H1 (cell line): Measurements from ENCODE around the gene POLR2L. TPM values are rescaled to one million over a fixed set of nuclear protein-coding genes. Genes with fewer than 3 reads are reported as not detected.

ENCODE experiments used
- CTCF ChIA-PET: fragments of 300-600 bp; sonication (Branson Sonifier 250); formaldehyde crosslinking; loops from one replicate; lab custom pipeline; 2021; ENCODE audit not compliant: partially characterized antibody; lab: Charles Lee
- POLR2A ChIA-PET: fragments of 300-600 bp; sonication (Branson Sonifier 250); formaldehyde crosslinking; loops from one replicate; lab custom pipeline; 2021; ENCODE audit warnings: inconsistent platforms; ENCODE audit not compliant: partially characterized antibody; lab: Charles Lee
- DNase-seq, 2 experiments: peaks; one replicate each; pipeline versions ENCODE4 v3.0.0 to v3.0.0-alpha.2; 2010 to 2022; ENCODE audit warnings: low spot score in 2 of 2, low read depth in 1 of 2, mixed read lengths in 1 of 2
- FAIRE-seq: peaks from 2 replicates; lab custom pipeline; 2011; peaks lifted over from hg19 to GRCh38; lab: Jason Lieb, UNC
- H2AFZ ChIP-seq: 2 replicates; pipeline ENCODE4 v1.8.1; 2012; ENCODE audit warnings: low read length, inconsistent platforms
- H2AK5ac ChIP-seq: 2 replicates; pipeline ENCODE4 v1.6.1; 2013; ENCODE audit warnings: low read depth, low read length
- H2BK120ac ChIP-seq: replicated peaks from 2 replicates; pipeline ENCODE3; 2013; ENCODE audit warnings: low read depth, low read length, inconsistent platforms
- H2BK12ac ChIP-seq: 2 replicates; pipeline ENCODE4 v1.6.1; 2013; ENCODE audit warnings: low read depth, low read length
- H2BK15ac ChIP-seq: 2 replicates; pipeline ENCODE4 v1.6.1; 2013; ENCODE audit warnings: low read length
- H2BK20ac ChIP-seq: 2 replicates; pipeline ENCODE4 v1.6.1; 2013; ENCODE audit warnings: low read length
- H2BK5ac ChIP-seq: 2 replicates; pipeline ENCODE4 v1.6.1; 2013; ENCODE audit warnings: low read depth, low read length
- H3K14ac ChIP-seq: 2 replicates; pipeline ENCODE4 v1.6.1; 2013; ENCODE audit warnings: inconsistent platforms; ENCODE audit not compliant: insufficient read length
- H3K18ac ChIP-seq: 2 replicates; pipeline ENCODE4 v1.6.1; 2013; ENCODE audit warnings: low read length; ENCODE audit errors: extremely low read depth
- H3K23ac ChIP-seq: 2 replicates; pipeline ENCODE4 v1.6.1; 2013; ENCODE audit warnings: inconsistent platforms; ENCODE audit not compliant: insufficient read length
- H3K23me2 ChIP-seq: 2 replicates; pipeline ENCODE4 v1.6.1; 2013; ENCODE audit warnings: low read depth, low read length
- H3K27ac ChIP-seq: 2 replicates; pipeline ENCODE4 v1.6.1; 2011; ENCODE audit warnings: low read depth, low read length, inconsistent platforms
- H3K27me3 ChIP-seq, 4 experiments: replicated peaks in 1 of 4; 1 replicate in 1 of 4; 2 replicates in 3 of 4; pipeline versions ENCODE4 v1.6.1 to v1.8.1; 2011 to 2013; ENCODE audit warnings: low read length in 3 of 4, mild to moderate bottlenecking in 3 of 4, inconsistent platforms in 2 of 4, mixed read lengths in 2 of 4, moderate library complexity in 1 of 4; ENCODE audit not compliant: control insufficient read depth in 3 of 4, insufficient read depth in 3 of 4; ENCODE audit errors: extremely low read depth in 1 of 4
- H3K36me3 ChIP-seq, 4 experiments: 2 replicates each; pipeline versions ENCODE4 v1.6.1 to v1.8.1; 2011 to 2013; ENCODE audit warnings: mild to moderate bottlenecking in 4 of 4, low read length in 3 of 4, moderate library complexity in 2 of 4, control low read depth in 1 of 4, inconsistent platforms in 1 of 4; ENCODE audit not compliant: insufficient read depth in 4 of 4, control insufficient read depth in 2 of 4
- H3K4ac ChIP-seq: replicated peaks from 2 replicates; pipeline ENCODE3; 2013; ENCODE audit warnings: low read length, low read depth, mixed read lengths, inconsistent platforms; ENCODE audit not compliant: insufficient read length
- H3K4me1 ChIP-seq, 4 experiments: replicated peaks in 1 of 4; 1 replicate in 1 of 4; 2 replicates in 3 of 4; pipeline versions ENCODE4 v1.6.1 to v1.8.1; 2011 to 2013; ENCODE audit warnings: low read length in 3 of 4, inconsistent platforms in 2 of 4, mixed read lengths in 1 of 4; ENCODE audit not compliant: insufficient read depth in 4 of 4, control insufficient read depth in 3 of 4
- H3K4me2 ChIP-seq, 2 experiments: 2 replicates each; pipeline versions ENCODE4 v1.6.1 to v1.8.1; 2011 to 2013; ENCODE audit warnings: low read depth in 2 of 2, low read length in 2 of 2, control low read depth in 1 of 2, inconsistent platforms in 1 of 2, mild to moderate bottlenecking in 1 of 2; ENCODE audit not compliant: insufficient read depth in 1 of 2
- H3K4me3 ChIP-seq, 4 experiments: fragments of 200-600, 300-600 bp in 1 of 4; sonication (generic), shearing (Covaris generic), sonication (Bioruptor Twin) in 1 of 4; 2 replicates each; pipeline versions ENCODE4 v1.5.1 to v1.8.1; 2011 to 2016; ENCODE audit warnings: low read length in 4 of 4, low read depth in 3 of 4, control low read depth in 2 of 4, inconsistent platforms in 2 of 4, mild to moderate bottlenecking in 2 of 4, mixed read lengths in 1 of 4, moderate library complexity in 1 of 4; ENCODE audit not compliant: insufficient read depth in 2 of 4; ENCODE audit errors: extremely low read depth in 1 of 4
- H3K56ac ChIP-seq: replicated peaks from 2 replicates; pipeline ENCODE3; 2013; ENCODE audit warnings: low read depth, mild to moderate bottlenecking, mixed read lengths, low read length, inconsistent platforms; ENCODE audit not compliant: insufficient read length
- H3K79me1 ChIP-seq: 2 replicates; pipeline ENCODE4 v1.6.1; 2013; ENCODE audit warnings: low read depth, low read length, control low read depth
- H3K79me2 ChIP-seq, 2 experiments: 2 replicates each; pipeline versions ENCODE4 v1.6.1 to v1.8.1; 2012 to 2013; ENCODE audit warnings: low read length in 2 of 2, mild to moderate bottlenecking in 2 of 2, inconsistent platforms in 1 of 2; ENCODE audit not compliant: insufficient read depth in 2 of 2, control insufficient read depth in 1 of 2
- H3K9ac ChIP-seq, 4 experiments: replicated peaks in 1 of 4; 1 replicate in 1 of 4; 2 replicates in 3 of 4; pipeline versions ENCODE4 v1.6.1 to v1.8.1; 2011 to 2013; ENCODE audit warnings: low read depth in 3 of 4, low read length in 3 of 4, control low read depth in 2 of 4, mild to moderate bottlenecking in 2 of 4, moderate library complexity in 2 of 4, inconsistent platforms in 1 of 4; ENCODE audit errors: extremely low read depth in 1 of 4
- H3K9me3 ChIP-seq, 2 experiments: 2 replicates each; pipeline versions ENCODE4 v1.6.1 to v1.8.1; 2012 to 2013; ENCODE audit warnings: mild to moderate bottlenecking in 2 of 2, moderate library complexity in 2 of 2, control low read depth in 1 of 2, inconsistent platforms in 1 of 2, low read depth in 1 of 2, low read length in 1 of 2, mixed read lengths in 1 of 2; ENCODE audit not compliant: insufficient read depth in 2 of 2
- H4K20me1 ChIP-seq, 2 experiments: replicated peaks in 1 of 2; 2 replicates each; pipeline versions ENCODE3 to v1.8.1; 2011 to 2013; ENCODE audit warnings: inconsistent platforms in 2 of 2, low read length in 2 of 2, mild to moderate bottlenecking in 1 of 2; ENCODE audit not compliant: insufficient read depth in 2 of 2, control insufficient read depth in 1 of 2
- H4K5ac ChIP-seq: 2 replicates; pipeline ENCODE4 v1.6.1; 2013; ENCODE audit warnings: low read length, low read depth, mixed read lengths, inconsistent platforms; ENCODE audit not compliant: insufficient read length
- H4K8ac ChIP-seq: 2 replicates; pipeline ENCODE4 v1.8.0; 2013; ENCODE audit warnings: mild to moderate bottlenecking, moderate library complexity, low read length, inconsistent platforms; ENCODE audit not compliant: insufficient read depth; ENCODE audit errors: extremely low read depth
- H4K91ac ChIP-seq: replicated peaks from 2 replicates; pipeline ENCODE3; 2013; ENCODE audit warnings: low read length, mixed read lengths, inconsistent platforms; ENCODE audit not compliant: insufficient read length
- CTBP2 ChIP-seq: IDR thresholded peaks from 2 replicates; pipeline ENCODE4 v1.7.0; 2011; ENCODE audit warnings: borderline replicate concordance, mild to moderate bottlenecking, moderate library complexity, mixed read lengths, low read length; ENCODE audit not compliant: insufficient read depth, insufficient read length
- SP2 ChIP-seq: IDR thresholded peaks from 2 replicates; pipeline ENCODE4 v1.6.1; 2012; ENCODE audit warnings: mild to moderate bottlenecking, low read length, inconsistent platforms
- SUZ12 ChIP-seq: fragments of 200-600 bp; sonication (generic); IDR thresholded peaks from 2 replicates; pipeline ENCODE4 v1.6.1; 2012; ENCODE audit warnings: mild to moderate bottlenecking, inconsistent platforms, low read length, moderate library complexity, mixed read lengths
- TAF7 ChIP-seq: optimal IDR thresholded peaks from 2 replicates; pipeline ENCODE3; 2011; ENCODE audit warnings: low read depth, mild to moderate bottlenecking, inconsistent platforms, low read length, moderate library complexity, borderline replicate concordance
- TCF12 ChIP-seq: IDR thresholded peaks from 2 replicates; pipeline ENCODE4 v1.6.1; 2011; ENCODE audit warnings: low read depth, mild to moderate bottlenecking, low read length
- YY1 ChIP-seq: IDR thresholded peaks from 2 replicates; pipeline ENCODE4 v1.6.1; 2011; ENCODE audit warnings: low read depth, mild to moderate bottlenecking, low read length
- WGBS, 2 experiments: shearing (Covaris generic) in 1 of 2; methylation state at CpG; one replicate each; pipeline versions ENCODE4 v1.1.6 to v1.1.7; 2013 to 2015; ENCODE audit warnings: low lambda C conversion rate in 2 of 2, mixed read lengths in 2 of 2, inconsistent platforms in 1 of 2, low coverage in 1 of 2, missing lambda C conversion rate in 1 of 2; ENCODE audit not compliant: insufficient replicate concordance in 2 of 2, insufficient coverage in 1 of 2, insufficient read length in 1 of 2; ENCODE audit errors: extremely low coverage in 1 of 2, missing lambda C conversion rate in 1 of 2; 5-methylcytosine and 5-hydroxymethylcytosine counted together
- long read RNA-seq, 2 experiments: library from RNA in 1 of 2; library from capped mRNA in 1 of 2; stranded (forward); transcript quantifications; one replicate each; pipeline ENCODE4 v2.0.0, GENCODE V29; 2021; ENCODE audit warnings: inconsistent platforms in 1 of 2
- polyA minus RNA-seq, 3 experiments: library from RNA; depleted of rRNA, polyadenylated mRNA; stranded (reverse); fragments of >200 nt; gene quantifications; 1 replicate in 2 of 3; 2 replicates in 1 of 3; pipeline ENCODE4 v1.2.3, GENCODE V29; 2011
- polyA plus RNA-seq, 7 experiments: library from polyadenylated mRNA; depleted of rRNA in 3 of 7; stranded (reverse) in 5 of 7; unstranded in 2 of 7; fragments of >200 nt in 5 of 7; fragments of 200-250 nt in 2 of 7; gene quantifications; 1 replicate in 5 of 7; 2 replicates in 1 of 7; 4 replicates in 1 of 7; pipeline versions ENCODE4 v1.2.1 to v1.2.3, GENCODE V29; 2011 to 2013; ENCODE audit warnings: missing spikeins in 2 of 7, mixed read lengths in 2 of 7
- total RNA-seq: library from RNA; stranded (reverse); fragmentation: NEBNext Ultra II Directional; extraction: Animal tissue kit (Norgen Biotek cat#: 25700); gene quantifications from 2 replicates; pipeline ENCODE4 v1.2.1, GENCODE V29; 2021
- TF ChIP-seq, protein P1 (sequence below): IDR thresholded peaks from 2 replicates; pipeline ENCODE4 v1.6.1; 2011; ENCODE audit warnings: low read depth, mild to moderate bottlenecking, low read length; ENCODE audit not compliant: insufficient read depth

POLR2L gene
- total RNA-seq (151 and 167 TPM in 2 replicates), polyA plus RNA-seq (2011; rRNA removed) (140 and 142 TPM in 2 replicates), polyA minus RNA-seq (2011; rRNA and poly(A)+ RNA removed) (72.5 and 95.8 TPM in 2 replicates)
- polyA plus RNA-seq (2011; cell fraction: cytosol; rRNA removed): 136 TPM
- 416 TPM for polyA plus RNA-seq (2011; cell fraction: nucleus; rRNA removed)
- 193 to 318 TPM (median 295 TPM) in 4 replicates for polyA plus RNA-seq (2012, experiment 1 of 2)
- polyA plus RNA-seq (2012, experiment 2 of 2): 68.0 TPM
- 240 TPM for polyA plus RNA-seq (2013, experiment 1 of 2)
- 247 TPM for polyA plus RNA-seq (2013, experiment 2 of 2)
- 138 TPM for polyA minus RNA-seq (2011; cell fraction: cytosol; rRNA and poly(A)+ RNA removed)
- polyA minus RNA-seq (2011; cell fraction: nucleus; rRNA and poly(A)+ RNA removed): 79.6 TPM
- long read RNA-seq, experiment 1, transcript POLR2L-201 (2 exons, 892 nt): major isoform, 329 of 340 reads
- long read RNA-seq, experiment 1, partial matches to known transcripts: 2 of 340 reads
- long read RNA-seq, experiment 1, other reads (novel, unspliced or antisense): 9 of 340 reads
- long read RNA-seq, experiment 2, transcript POLR2L-201 (2 exons, 892 nt): major isoform, 54 of 55 reads
- long read RNA-seq, experiment 2, partial matches to known transcripts: 1 of 55 reads
- long read RNA-seq, experiment 2, other reads (novel, unspliced or antisense): 0 of 55 reads

GRCh38 chr11:842370-843002, at the start of gene POLR2L, which contains the start of gene TSPAN4:
POLR2L (minus strand) TSS chr11:842529; CDS start chr11:842508, 21 bp downstream.
TSPAN4 (plus strand) TSS chr11:842852; CDS start chr11:850305, 7,453 bp downstream.
- 0% methylated on average over 4 of the region's 87 CpGs; no CpG with 5 or more reads in 1 of the 2 experiments for WGBS, 2 experiments
- Histone ChIP-seq H3K56ac (peak within 1 kb of the TSS; percentile 97), H3K36me3 (peaks cover 10 to 24% (median 20%) of the 10 kb centered on the region in 4 experiments; a peak in 7 of 8 replicates), H3K79me1 (peaks cover 9% of the 10 kb centered on the region; the same call in 1 of the 2 replicates), H2AFZ (no peak within 1 kb of the TSS; the same call in 1 of the 2 replicates), H3K18ac (peak within 1 kb of the TSS; percentile 98), H3K23ac (no peak within 1 kb of the TSS), H3K9ac (peak within 1 kb of the TSS; percentile 65 to 97 (median 94)), H4K5ac (peak within 1 kb of the TSS; percentile 96), H2AK5ac (peak within 1 kb of the TSS; percentile 39; the same call in 1 of the 2 replicates), H3K27me3 (no peaks in the 10 kb centered on the region; a peak in 2 of 7 replicates), H3K9me3 (no peaks in the 10 kb centered on the region), H3K4me3 (peak within 1 kb of the TSS; percentile 76 to 96 (median 82)), H4K91ac (peak within 1 kb of the TSS; percentile 98), H2BK120ac (peak within 1 kb of the TSS; percentile 79), H3K14ac (no peak within 1 kb of the TSS), H3K4me1 (peaks cover 0 to 34% (median 25%) of the 10 kb centered on the region in 4 experiments; a peak in 6 of 7 replicates), H3K23me2 (peaks cover 21% of the 10 kb centered on the region; the same call in 1 of the 2 replicates), H2BK15ac (peak within 1 kb of the TSS; percentile 99; the same call in 1 of the 2 replicates), H3K4ac (peak within 1 kb of the TSS; percentile 99), H4K8ac (peak within 1 kb of the TSS; percentile 98), H2BK5ac (peak within 1 kb of the TSS; percentile 93; the same call in 1 of the 2 replicates), H3K27ac (peak within 1 kb of the TSS; percentile 99), H2BK12ac (peak within 1 kb of the TSS; percentile 92; the same call in 1 of the 2 replicates), H3K4me2 (peak within 1 kb of the TSS; percentile 87), H2BK20ac (no peak within 1 kb of the TSS), H4K20me1 (peaks cover 7 to 38% of the 10 kb centered on the region in 2 experiments), H3K79me2 (peaks cover 0 to 27% of the 10 kb centered on the region in 2 experiments; a peak in 2 of 4 replicates)
- POLR2A ChIA-PET: interaction anchor here (0.6 to 40.4 kb wide), 12 partner anchors 15 to 362 kb away, joined by 3 to 1917 read pairs (median 4); partner anchors contain the start of genes CD151, CEND1, CHID1 and CRACR2B
- CTCF ChIA-PET: interaction anchor here (0.9 to 6.7 kb wide), 8 partner anchors 10 to 56 kb away, joined by 3 to 74 read pairs (median 5); partner anchors contain the start of gene CD151
- no peak for FAIRE-seq
- DNase-seq: peak in 1 of 2 experiments; percentile 95
- no peak for TF ChIP-seq SUZ12
- TF ChIP-seq, protein P1, sequence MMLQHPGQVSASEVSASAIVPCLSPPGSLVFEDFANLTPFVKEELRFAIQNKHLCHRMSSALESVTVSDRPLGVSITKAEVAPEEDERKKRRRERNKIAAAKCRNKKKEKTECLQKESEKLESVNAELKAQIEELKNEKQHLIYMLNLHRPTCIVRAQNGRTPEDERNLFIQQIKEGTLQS: no peak
- TF ChIP-seq TAF7: peak; percentile 95
- peak; percentile 86 for TF ChIP-seq YY1
- TF ChIP-seq TCF12: 0 out of 2 replicates have a peak, but pooled peaks have one; percentile 10
- no peak for TF ChIP-seq CTBP2
- no peak for TF ChIP-seq SP2
